ENCODE results near the gene ZNF442.
"Not testable (repeated sequence)": the region's sequence is repeated elsewhere in the genome, so short reads cannot be mapped to it uniquely, and the experiment has no call there.

ZNF442 gene

DNA sequence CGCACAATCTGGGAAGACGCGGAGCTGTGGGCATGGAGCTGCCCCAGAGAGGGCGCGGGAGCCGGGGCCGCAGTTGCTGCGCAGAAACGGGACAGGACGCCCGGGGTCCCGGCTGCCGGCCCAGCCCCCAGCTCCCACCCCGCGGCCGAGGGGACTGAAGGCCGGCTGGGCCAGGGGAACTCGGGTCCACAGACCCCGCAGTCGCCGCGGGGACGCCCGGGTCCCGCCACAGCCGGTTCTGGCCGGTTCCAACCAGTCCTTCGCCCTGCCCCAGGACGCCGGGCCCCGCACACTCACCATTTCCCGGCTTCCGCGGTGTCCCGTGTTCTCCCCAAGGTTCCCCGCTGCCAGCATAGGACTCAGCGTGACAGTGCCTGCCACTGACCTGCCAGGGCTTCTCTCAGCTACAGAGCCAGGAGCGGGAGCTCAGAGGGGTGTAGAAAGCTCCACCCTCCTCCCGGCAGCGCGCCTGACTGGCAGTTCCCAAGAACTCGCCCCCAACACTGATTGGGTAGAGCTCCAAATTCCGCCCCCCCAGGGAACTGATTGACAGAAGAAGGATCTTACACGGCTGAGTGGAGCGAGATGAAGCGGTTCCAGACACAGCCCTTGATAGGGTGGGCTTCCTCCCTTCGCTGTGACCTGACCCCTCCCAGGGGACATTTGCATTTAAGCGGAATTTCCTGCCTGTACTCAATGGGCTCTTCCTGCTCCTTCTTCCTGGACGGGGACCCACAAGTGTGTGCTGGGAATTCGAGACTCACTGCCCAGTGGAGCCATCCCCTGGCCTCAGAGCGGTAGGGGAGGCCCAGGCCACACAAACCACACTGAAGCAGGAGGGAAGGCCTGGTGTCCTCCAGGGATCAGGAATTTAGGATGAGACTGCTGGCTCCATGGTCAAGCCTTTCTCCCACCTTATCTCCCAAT is at the start of gene ZNF442:
Gene ZNF442 (minus strand): TSS at position 448 of the 927 bp plus-strand sequence. CDS start 2,052 bp downstream, outside the sequence.
- peak; percentile 91 for DNase-seq (ENCODE audit: low read depth)

- no peak for DNase-seq (ENCODE audit: low read depth)
Observed at GRCh38 chr19:12411893-12412292, 46.4 kb upstream of the ZNF442 start.

DNA sequence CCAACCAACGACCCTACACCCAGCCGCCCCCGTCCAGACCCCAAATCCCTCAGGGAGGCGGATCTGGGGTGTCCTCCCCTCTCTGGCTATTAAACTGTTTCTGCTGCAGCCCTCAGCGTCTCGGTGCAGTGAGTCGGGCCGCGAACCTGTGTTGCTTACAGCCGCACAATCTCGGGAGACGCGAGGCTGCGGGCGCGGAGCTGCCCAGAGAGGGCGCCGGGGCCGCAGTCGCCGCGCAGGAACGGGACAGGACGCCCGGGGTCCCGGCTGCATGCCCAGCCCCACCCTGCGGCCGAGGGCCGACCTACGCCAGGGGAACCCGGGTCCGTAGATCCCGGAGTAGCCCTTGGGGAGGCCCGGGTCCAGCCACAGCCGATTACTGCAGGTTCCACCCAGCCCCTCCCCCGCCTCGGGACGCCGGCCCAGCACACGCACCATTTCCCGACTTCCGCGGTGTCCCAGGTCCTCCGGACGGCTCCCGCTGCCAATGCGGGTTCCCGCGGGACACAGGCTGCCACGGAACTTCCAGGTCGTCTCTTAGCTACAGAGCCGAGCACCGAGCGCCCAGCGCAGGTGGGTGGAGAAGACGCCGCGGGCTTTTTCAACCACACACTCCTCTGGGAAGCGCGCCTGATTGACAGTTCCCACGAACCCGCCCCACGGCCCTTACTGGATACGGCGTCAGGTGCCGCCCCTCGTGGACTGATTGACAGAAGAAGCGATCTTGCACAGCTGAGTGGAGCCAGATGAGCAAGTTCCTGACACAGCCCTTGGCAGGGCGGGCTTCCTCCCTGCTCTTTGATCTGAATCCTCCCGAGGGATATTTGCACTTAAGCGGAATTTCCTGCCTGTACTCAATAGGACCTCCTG is 35.4 kb upstream of the ZNF442 start, which contains the start of gene ZNF799:
Gene ZNF799 (minus strand): TSS at position 639 of the 870 bp plus-strand sequence. CDS start 201 bp downstream, at position 438.
- peak; percentile 82 for DNase-seq (ENCODE audit: low read depth)

- not testable (repeated sequence) for DNase-seq (ENCODE audit: low read depth)
Observed at GRCh38 chr19:12399901-12400632, 34.6 kb upstream of the ZNF442 start.

GRCh38 chr19:12391148-12391547 is 25.7 kb upstream of the ZNF442 start:
- DNase-seq (ENCODE audit: low read depth) = not testable (repeated sequence)

- not testable (repeated sequence) for DNase-seq (ENCODE audit: low read depth)
Observed at GRCh38 chr19:12386365-12386764, 20.9 kb upstream of the ZNF442 start.

DNA sequence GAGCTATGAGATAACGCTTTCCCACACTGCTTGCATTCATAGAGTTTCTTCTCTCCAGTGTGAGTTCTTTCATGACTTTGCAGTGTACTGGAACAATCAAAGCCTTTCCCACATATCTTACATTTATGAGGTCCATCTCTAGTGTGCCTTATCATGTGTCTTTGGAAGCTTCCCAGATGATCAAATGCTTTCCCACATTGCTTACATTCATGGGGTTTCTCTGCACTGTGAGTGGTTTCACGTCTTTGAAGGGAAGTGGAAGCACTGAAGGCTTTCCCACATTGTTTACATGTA is 14.9 kb upstream of the ZNF442 start:
- no peak for DNase-seq (ENCODE audit: low read depth)

DNA sequence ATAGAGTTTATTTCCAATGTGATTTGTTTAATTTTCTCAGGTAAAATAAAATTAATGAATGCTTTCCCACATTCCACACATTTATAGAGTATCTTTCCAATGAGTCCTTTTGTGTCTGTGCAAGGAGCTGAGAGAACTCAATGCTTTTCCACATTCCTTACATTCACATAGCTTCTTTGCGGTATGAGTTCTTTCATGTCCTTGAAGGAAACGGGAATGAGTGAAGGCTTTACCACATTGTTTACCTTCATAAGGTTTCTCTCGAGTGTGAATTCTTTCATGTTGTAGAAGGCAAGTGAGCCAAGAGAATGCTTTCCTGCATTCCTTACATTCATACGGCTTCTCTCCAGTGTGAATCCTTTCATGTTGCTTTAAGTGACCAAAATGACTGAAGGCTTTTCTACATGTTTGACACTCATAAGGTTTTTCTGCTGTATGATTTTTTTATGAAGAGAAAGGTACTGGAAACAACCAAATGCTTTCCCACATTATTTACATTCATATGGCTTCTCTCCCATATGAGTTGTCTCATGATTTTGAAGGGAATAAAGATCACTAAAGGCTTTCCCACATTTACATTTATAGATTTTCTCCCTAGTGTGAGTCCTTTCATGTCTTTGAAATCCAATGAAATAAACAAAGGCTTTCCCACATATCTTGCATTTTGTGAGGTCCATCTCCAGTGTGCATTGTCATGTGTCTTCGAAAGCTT is 14.4 kb upstream of the ZNF442 start:
- no peak for DNase-seq (ENCODE audit: low read depth)

DNA sequence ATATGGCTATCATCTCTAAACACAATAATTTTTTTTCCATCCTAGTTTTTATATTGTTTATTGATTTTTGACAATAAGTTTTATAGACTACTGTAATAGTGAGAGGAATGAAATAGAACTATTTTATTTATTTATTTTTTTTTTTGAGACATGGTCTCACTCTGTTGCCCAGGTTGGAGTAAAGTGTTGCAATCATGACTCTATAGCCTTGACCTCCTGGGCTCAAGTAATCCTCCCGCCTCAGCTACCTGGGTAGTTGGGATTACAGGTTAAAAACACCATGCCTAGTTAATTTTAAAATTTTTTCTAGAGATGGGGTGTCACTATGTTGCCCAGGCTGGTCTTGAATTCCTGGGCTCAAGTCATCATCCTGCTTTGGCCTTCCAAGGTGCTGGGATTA is 8.5 kb upstream of the ZNF442 start:
- no peak for DNase-seq (ENCODE audit: low read depth)

DNA sequence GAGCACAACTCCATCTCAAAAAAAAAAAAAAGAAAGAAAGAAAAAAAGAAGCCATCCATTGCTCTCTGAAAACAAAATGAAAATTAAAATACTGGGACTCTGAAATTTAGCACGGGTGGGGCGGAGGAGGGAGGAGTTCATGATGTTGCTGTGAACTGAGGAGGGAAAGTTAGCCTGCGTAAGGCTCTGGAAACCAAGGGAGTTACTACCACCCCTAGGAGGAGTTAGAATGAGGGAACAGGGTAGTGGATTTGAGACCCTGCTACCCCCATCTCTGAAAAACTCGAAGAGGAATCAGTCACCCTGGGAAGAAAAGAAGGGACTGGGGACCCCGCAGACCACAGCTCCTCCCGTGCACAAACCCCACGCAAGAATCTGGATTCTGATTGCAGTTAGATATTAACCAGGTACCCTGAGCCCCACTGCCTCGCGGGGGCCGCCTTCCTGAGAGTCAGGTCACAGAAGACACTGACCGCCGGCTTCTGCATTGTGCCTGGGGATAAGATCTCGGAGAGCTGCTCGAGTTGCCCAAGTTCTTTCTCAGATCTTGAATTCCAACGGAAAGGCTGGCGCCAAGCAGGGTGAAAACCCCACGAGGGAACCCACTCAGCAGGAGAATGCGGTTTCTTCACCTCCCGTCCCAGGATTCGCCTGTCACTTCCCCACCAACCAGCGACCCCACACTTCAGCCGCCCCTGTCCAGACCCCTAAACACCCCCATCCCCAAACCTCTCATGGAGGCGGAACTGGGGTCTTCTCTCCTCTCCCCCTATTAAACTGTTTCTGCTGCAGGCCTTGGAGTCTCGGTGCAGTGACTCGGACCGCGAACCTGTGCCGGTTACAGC is 870 bp downstream of the ZNF442 start:
- no peak for DNase-seq (ENCODE audit: low read depth)

GRCh38 chr19:12362236-12362635 is 3.2 kb downstream of the ZNF442 start:
- not testable (repeated sequence) for DNase-seq (ENCODE audit: low read depth)

GRCh38 chr19:12353375-12353774 is 12.1 kb downstream of the ZNF442 start:
- DNase-seq (ENCODE audit: low read depth) = no peak

DNA sequence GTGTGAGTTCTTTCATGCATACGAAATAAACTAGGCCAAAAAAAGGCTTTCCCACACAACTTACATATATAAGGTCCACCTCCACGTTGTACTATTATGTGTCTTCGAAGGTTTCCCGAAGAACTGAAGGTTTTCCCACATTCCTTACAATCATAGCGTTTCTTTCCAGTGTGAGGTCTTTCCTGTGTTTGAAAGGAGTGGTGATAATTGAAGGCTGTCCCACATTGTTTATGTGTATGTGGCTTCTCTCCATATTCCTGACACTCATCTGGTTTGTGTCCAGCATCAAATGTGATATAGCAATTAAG is 14.6 kb downstream of the ZNF442 start:
- no peak for DNase-seq (ENCODE audit: low read depth)

DNA sequence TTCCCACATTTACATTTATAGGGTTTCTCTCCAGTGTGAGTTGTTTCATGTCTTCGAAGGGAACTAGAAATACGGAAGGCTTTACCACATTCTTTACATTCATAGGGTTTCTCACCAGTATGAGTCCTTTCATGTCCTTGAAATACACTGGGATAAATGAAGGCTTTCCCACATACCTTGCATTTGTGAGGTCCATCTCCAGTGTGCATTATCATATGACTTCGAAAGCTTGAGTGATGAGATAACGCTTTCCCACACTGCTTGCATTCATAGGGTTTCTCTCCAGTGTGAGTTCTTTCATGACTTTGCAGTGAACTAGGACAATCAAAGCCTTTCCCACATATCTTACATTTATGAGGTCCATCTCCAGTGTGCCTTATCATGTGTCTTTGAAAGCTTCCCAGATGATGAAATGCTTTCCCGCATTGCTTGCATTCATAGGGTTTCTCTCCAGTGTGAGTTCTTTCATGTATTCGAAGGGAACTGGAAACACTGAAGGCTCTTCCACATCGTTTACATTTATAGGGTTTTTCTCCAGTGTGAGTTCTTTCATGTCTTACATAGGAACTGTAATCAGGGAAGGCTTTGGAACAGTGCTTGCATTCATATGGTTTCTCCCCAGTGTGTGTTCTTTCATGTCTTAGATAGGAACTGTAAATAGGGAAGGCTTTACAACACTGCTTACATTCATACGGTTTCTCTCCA is 15.1 kb downstream of the ZNF442 start:
- no peak for DNase-seq (ENCODE audit: low read depth)

GRCh38 chr19:12346896-12347295 is 18.6 kb downstream of the ZNF442 start:
- no peak for DNase-seq (ENCODE audit: low read depth)

- DNase-seq (ENCODE audit: low read depth) = no peak
Observed at GRCh38 chr19:12345197-12345596, 20.3 kb downstream of the ZNF442 start.

DNA sequence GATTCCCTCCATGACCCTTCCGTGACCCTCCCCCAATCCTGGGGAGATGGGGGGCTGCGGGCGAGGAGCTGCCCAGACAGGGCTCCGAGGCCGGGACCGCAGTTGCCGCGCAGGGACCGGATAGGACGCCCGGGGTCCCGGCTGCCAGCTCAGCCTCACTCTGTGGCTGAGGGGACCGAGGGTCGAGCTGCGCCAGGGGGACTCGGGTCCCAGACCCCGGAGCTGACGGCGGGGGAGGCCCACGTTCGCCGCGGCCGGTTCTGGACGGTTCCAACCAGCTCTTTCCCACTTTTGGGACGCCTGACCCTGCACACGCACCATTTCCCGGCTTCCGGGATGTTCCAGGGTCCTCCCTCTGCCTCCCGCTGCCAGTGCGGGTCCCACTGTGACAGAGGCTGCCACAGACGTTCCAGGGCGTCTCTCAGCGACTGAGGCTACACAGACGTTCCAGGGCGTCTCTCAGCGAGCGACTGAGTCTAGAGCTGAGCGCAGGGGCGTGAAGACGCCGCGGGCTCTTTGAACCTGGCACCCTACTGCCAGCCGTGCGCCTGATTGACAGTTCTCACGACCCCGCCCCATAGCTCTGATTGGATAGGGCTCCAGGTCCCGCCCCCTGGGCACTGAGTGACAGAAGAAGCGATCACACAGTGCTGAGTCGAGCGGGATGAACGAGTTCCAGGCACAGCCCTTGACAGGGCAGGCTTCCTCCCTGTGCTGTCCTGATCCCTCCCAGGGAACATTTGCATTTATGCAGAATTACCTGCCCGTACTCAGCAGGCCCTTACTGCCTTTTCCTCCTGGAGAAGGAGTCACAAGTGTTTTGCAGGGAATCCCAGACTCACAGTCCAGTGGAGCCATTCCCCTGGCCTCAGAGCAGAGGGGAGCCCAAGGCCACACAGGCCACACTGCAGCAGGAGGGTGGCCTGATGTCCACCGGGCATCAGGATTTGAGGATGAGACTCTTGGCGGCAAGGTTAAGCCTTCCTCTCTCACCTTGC is 32.0 kb downstream of the ZNF442 start, which contains the start of gene ZNF563:
Gene ZNF563 (minus strand): TSS at position 472 of the 998 bp plus-strand sequence. CDS start 151 bp downstream, at position 321.
- peak; percentile 75 for DNase-seq (ENCODE audit: low read depth)

DNA sequence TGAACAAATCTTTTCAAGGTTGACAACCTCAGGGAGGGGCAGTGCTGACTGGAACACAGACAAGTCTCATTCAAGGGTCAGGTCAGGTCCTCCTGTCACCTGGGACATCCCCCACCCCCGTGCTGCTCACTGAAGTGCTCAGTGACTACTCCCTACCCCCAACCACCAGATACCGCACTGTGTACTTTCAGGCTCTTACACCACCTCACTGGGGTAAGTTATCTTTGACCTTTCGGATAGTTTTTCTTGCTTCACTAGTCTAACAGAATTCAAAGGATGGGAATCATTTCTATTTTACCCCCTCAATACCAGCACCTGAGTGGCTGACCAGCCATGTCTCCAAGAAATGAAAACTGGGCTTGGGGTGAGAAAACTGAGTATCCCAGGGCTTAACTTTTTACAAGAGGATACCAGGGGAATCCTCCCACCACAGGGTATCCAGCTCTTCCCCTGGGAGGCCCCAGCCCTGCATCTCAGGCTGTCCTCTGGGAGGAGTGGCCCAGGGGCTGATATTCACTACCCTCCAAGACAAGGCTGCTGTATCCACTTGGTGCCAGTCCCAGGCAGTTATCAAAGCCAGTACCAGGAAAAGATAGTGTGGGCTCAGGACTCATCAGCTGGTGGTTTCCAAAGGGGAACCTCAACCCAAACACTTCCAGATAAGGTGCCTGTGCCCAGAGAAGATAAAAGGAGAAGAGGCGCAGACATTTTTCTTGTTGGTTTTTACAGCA is 34.1 kb downstream of the ZNF442 start:
- no peak for DNase-seq (ENCODE audit: low read depth)
